H9 (cell line): ENCODE data around the gene HELT. TPM values are rescaled to one million over a fixed set of nuclear protein-coding genes. Genes with fewer than 3 reads are reported as not detected.

Experiments used
- DNase-seq: peaks from one replicate; pipeline ENCODE4 v3.0.0-alpha.2; 2017
- H2AFZ ChIP-seq: one replicate; pipeline ENCODE4 v1.6.1; 2013; ENCODE audit warnings: mild to moderate bottlenecking, low read length, control low read depth, moderate library complexity
- H2AK5ac ChIP-seq: 2 replicates; pipeline ENCODE4 v1.6.1; 2013; ENCODE audit warnings: low read length, control low read depth, mixed read lengths; ENCODE audit not compliant: insufficient read length
- H2BK120ac ChIP-seq: one replicate; pipeline ENCODE4 v1.6.1; 2013; ENCODE audit warnings: low read depth, mild to moderate bottlenecking, low read length, control low read depth, inconsistent platforms; ENCODE audit not compliant: poor library complexity, severe bottlenecking
- H2BK12ac ChIP-seq: 2 replicates; pipeline ENCODE4 v1.6.1; 2013; ENCODE audit warnings: low read length, control low read depth, mixed read lengths, low read depth; ENCODE audit not compliant: insufficient read length
- H2BK15ac ChIP-seq: 2 replicates; pipeline ENCODE4 v1.6.1; 2013; ENCODE audit warnings: low read depth, low read length, control low read depth
- H2BK20ac ChIP-seq: one replicate; pipeline ENCODE4 v1.6.1; 2013; ENCODE audit warnings: low read depth, mild to moderate bottlenecking, low read length, control low read depth, inconsistent platforms; ENCODE audit not compliant: poor library complexity, severe bottlenecking
- H2BK5ac ChIP-seq: 2 replicates; pipeline ENCODE4 v1.6.1; 2013; ENCODE audit warnings: low read length, control low read depth, mixed read lengths; ENCODE audit not compliant: insufficient read length
- H3K14ac ChIP-seq: 2 replicates; pipeline ENCODE4 v1.6.1; 2013; ENCODE audit warnings: low read length, control low read depth; ENCODE audit not compliant: insufficient read depth
- H3K18ac ChIP-seq: 2 replicates; pipeline ENCODE4 v1.6.1; 2013; ENCODE audit warnings: low read depth, mild to moderate bottlenecking, mixed read lengths, low read length, control low read depth; ENCODE audit not compliant: insufficient read length
- H3K23ac ChIP-seq: 2 replicates; pipeline ENCODE4 v1.6.1; 2013; ENCODE audit warnings: low read length, control low read depth, mixed read lengths, low read depth; ENCODE audit not compliant: insufficient read length
- H3K23me2 ChIP-seq: 2 replicates; pipeline ENCODE4 v1.6.1; 2013; ENCODE audit warnings: low read depth, mild to moderate bottlenecking, mixed read lengths, low read length, control low read depth; ENCODE audit not compliant: insufficient read length, poor library complexity, severe bottlenecking
- H3K27ac ChIP-seq: 2 replicates; pipeline ENCODE4 v1.5.1; 2013; ENCODE audit warnings: low read length, control low read depth, mixed read lengths, low read depth; ENCODE audit not compliant: insufficient read length
- H3K27me3 ChIP-seq: 2 replicates; pipeline ENCODE4 v1.6.1; 2013; ENCODE audit warnings: low read length, control low read depth, inconsistent platforms; ENCODE audit not compliant: insufficient read depth
- H3K4ac ChIP-seq: 2 replicates; pipeline ENCODE4 v1.6.1; 2013; ENCODE audit warnings: low read depth, mild to moderate bottlenecking, control low read depth, inconsistent platforms, low read length, moderate library complexity
- H3K4me1 ChIP-seq: 2 replicates; pipeline ENCODE4 v1.6.1; 2013; ENCODE audit warnings: low read length, control low read depth, inconsistent platforms; ENCODE audit not compliant: insufficient read depth
- H3K4me2 ChIP-seq: 2 replicates; pipeline ENCODE4 v1.6.1; 2013; ENCODE audit warnings: low read length, control low read depth, mixed read lengths; ENCODE audit not compliant: insufficient read length, insufficient read depth
- H3K56ac ChIP-seq: 2 replicates; pipeline ENCODE4 v1.6.1; 2013; ENCODE audit warnings: low read depth, mild to moderate bottlenecking, mixed read lengths, low read length, control low read depth; ENCODE audit not compliant: insufficient read length
- H3K79me1 ChIP-seq: 2 replicates; pipeline ENCODE4 v1.6.1; 2013; ENCODE audit warnings: low read depth, mild to moderate bottlenecking, moderate library complexity, low read length, control low read depth, inconsistent platforms; ENCODE audit not compliant: insufficient read depth, poor library complexity, severe bottlenecking
- H3K79me2 ChIP-seq: 2 replicates; pipeline ENCODE4 v1.6.1; 2013; ENCODE audit warnings: low read length, control low read depth, inconsistent platforms; ENCODE audit not compliant: insufficient read depth
- H3K9ac ChIP-seq: 2 replicates; pipeline ENCODE4 v1.6.1; 2013; ENCODE audit warnings: low read length, control low read depth, mixed read lengths; ENCODE audit not compliant: insufficient read length; ENCODE audit errors: extremely low read depth
- H3K9me3 ChIP-seq: one replicate; pipeline ENCODE4 v1.6.1; 2013; ENCODE audit warnings: low read depth, low read length, inconsistent platforms; ENCODE audit not compliant: control insufficient read depth
- H3T11ph ChIP-seq: one replicate; pipeline ENCODE4 v1.6.1; 2013; ENCODE audit warnings: mild to moderate bottlenecking, low read length, control low read depth, inconsistent platforms
- H4K20me1 ChIP-seq: one replicate; pipeline ENCODE4 v1.6.1; 2013; ENCODE audit not compliant: control insufficient read depth, insufficient read length, insufficient read depth
- H4K5ac ChIP-seq: 2 replicates; pipeline ENCODE4 v1.6.1; 2013; ENCODE audit warnings: low read depth, mild to moderate bottlenecking, mixed read lengths, low read length, control low read depth; ENCODE audit not compliant: insufficient read length
- H4K8ac ChIP-seq: replicated peaks from 2 replicates; pipeline ENCODE4 v1.6.1; 2013; ENCODE audit warnings: low read length, control low read depth, mixed read lengths, low read depth; ENCODE audit not compliant: insufficient read length
- H4K91ac ChIP-seq: 2 replicates; pipeline ENCODE4 v1.6.1; 2013; ENCODE audit warnings: low read depth, mild to moderate bottlenecking, moderate library complexity, mixed read lengths, low read length, control low read depth; ENCODE audit not compliant: insufficient read length
- H3K27ac Mint-ChIP-seq, 3 experiments: 2 replicates in 2 of 3; 3 replicates in 1 of 3; pipeline ENCODE4 v1.8.0; 2020 to 2021; ENCODE audit warnings: mixed read lengths in 3 of 3, mild to moderate bottlenecking in 1 of 3, moderate library complexity in 1 of 3
- H3K27me3 Mint-ChIP-seq: 2 replicates; pipeline ENCODE4 v1.8.0; 2021; ENCODE audit warnings: low read depth, mild to moderate bottlenecking, moderate library complexity, mixed read lengths
- H3K36me3 Mint-ChIP-seq, 3 experiments: 2 replicates in 2 of 3; 3 replicates in 1 of 3; pipeline ENCODE4 v1.8.0; 2020 to 2021; ENCODE audit warnings: low read depth in 3 of 3, mixed read lengths in 3 of 3; ENCODE audit not compliant: insufficient read depth in 1 of 3
- H3K4me1 Mint-ChIP-seq, 2 experiments: 2 replicates each; pipeline ENCODE4 v1.8.0; 2020; ENCODE audit warnings: mixed read lengths in 2 of 2
- H3K4me3 Mint-ChIP-seq, 2 experiments: 2 replicates in 1 of 2; 3 replicates in 1 of 2; pipeline ENCODE4 v1.8.0; 2020 to 2021; ENCODE audit warnings: mild to moderate bottlenecking in 2 of 2, mixed read lengths in 2 of 2, moderate library complexity in 1 of 2
- H3K9me3 Mint-ChIP-seq, 2 experiments: 2 replicates in 1 of 2; 3 replicates in 1 of 2; pipeline ENCODE4 v1.8.0; 2020; ENCODE audit warnings: mild to moderate bottlenecking in 2 of 2, mixed read lengths in 2 of 2, moderate library complexity in 1 of 2
- CTCF ChIP-seq: fragments of 200-600 bp; sonication (generic); conservative IDR thresholded peaks from 3 replicates; pipeline ENCODE4 v1.8.0; 2021; ENCODE audit warnings: antibody characterized with exemption, mild to moderate bottlenecking
- WGBS: extraction: QIAGEN DNeasy Blood & Tissue Kit; methylation state at CpG from one replicate; pipeline ENCODE4 v1.1.7; 2013; ENCODE audit warnings: missing lambda C conversion rate, low lambda C conversion rate, mixed read lengths; ENCODE audit not compliant: insufficient read length; ENCODE audit errors: extremely low coverage; 5-methylcytosine and 5-hydroxymethylcytosine counted together
- total RNA-seq: library from RNA; stranded (reverse); gene quantifications from 2 replicates; pipeline ENCODE4 v1.2.1, GENCODE V29; 2021

HELT gene
- total RNA-seq, 1 experiment from 2014 or later: not detected

GRCh38 chr4:185020863-185021761 lies 2.8 kb downstream of the HELT start:
- WGBS: no CpG with 5 or more reads among the region's 55 CpGs
- peaks cover 18% of the 10 kb centered on the region for H3K23me2 ChIP-seq
- DNase-seq: no peak
- Mint-ChIP-seq H3K27ac (no peak overlapping the region), H3K36me3 (no peaks in the 10 kb centered on the region), H3K27me3 (peaks cover 100% of the 10 kb centered on the region), H3K9me3 (peaks cover 0 to 8% of the 10 kb centered on the region in 2 experiments; a peak in 4 of 5 replicates), H3K4me1 (peaks cover 34 to 52% of the 10 kb centered on the region in 2 experiments), H3K4me3 (peak overlapping the region; percentile 42 to 73)
- H2BK20ac ChIP-seq: no peak overlapping the region
- no peaks in the 10 kb centered on the region for H3K79me2 ChIP-seq
- no peak overlapping the region for H3T11ph ChIP-seq
- no peak overlapping the region for H3K27ac ChIP-seq
- no peak overlapping the region for H4K8ac ChIP-seq
- H2AFZ ChIP-seq: no peak overlapping the region
- no peak overlapping the region for H3K14ac ChIP-seq
- H4K5ac ChIP-seq: no peak overlapping the region
- H3K9ac ChIP-seq: no peak overlapping the region
- no peak for TF ChIP-seq CTCF
- H3K4ac ChIP-seq: no peak overlapping the region
- no peaks in the 10 kb centered on the region for H3K4me1 ChIP-seq
- H2AK5ac ChIP-seq: no peak overlapping the region
- no peaks in the 10 kb centered on the region for H3K79me1 ChIP-seq
- H3K18ac ChIP-seq: no peak overlapping the region
- no peak overlapping the region for H2BK120ac ChIP-seq
- no peak overlapping the region for H3K23ac ChIP-seq
- H2BK15ac ChIP-seq: no peak overlapping the region
- H3K56ac ChIP-seq: no peak overlapping the region
- no peak overlapping the region for H4K91ac ChIP-seq
- H4K20me1 ChIP-seq: no peaks in the 10 kb centered on the region
- peaks cover 96% of the 10 kb centered on the region for H3K27me3 ChIP-seq
- peak overlapping the region; percentile 72 for H3K4me2 ChIP-seq
- no peak overlapping the region for H2BK5ac ChIP-seq
- no peak overlapping the region for H2BK12ac ChIP-seq
- H3K9me3 ChIP-seq: no peaks in the 10 kb centered on the region
